HTR-8/SVneo (cell line): ENCODE results near the gene TRRAP.

Experiments
- DNase-seq: peaks from one replicate; pipeline ENCODE4 v3.0.0; 2011; ENCODE audit warnings: low spot score, mixed read lengths; ENCODE audit not compliant: insufficient read length
- FAIRE-seq: peaks from 2 replicates; lab custom pipeline; 2011; peaks lifted over from hg19 to GRCh38; lab: Jason Lieb, UNC

Gene TRRAP

DNA sequence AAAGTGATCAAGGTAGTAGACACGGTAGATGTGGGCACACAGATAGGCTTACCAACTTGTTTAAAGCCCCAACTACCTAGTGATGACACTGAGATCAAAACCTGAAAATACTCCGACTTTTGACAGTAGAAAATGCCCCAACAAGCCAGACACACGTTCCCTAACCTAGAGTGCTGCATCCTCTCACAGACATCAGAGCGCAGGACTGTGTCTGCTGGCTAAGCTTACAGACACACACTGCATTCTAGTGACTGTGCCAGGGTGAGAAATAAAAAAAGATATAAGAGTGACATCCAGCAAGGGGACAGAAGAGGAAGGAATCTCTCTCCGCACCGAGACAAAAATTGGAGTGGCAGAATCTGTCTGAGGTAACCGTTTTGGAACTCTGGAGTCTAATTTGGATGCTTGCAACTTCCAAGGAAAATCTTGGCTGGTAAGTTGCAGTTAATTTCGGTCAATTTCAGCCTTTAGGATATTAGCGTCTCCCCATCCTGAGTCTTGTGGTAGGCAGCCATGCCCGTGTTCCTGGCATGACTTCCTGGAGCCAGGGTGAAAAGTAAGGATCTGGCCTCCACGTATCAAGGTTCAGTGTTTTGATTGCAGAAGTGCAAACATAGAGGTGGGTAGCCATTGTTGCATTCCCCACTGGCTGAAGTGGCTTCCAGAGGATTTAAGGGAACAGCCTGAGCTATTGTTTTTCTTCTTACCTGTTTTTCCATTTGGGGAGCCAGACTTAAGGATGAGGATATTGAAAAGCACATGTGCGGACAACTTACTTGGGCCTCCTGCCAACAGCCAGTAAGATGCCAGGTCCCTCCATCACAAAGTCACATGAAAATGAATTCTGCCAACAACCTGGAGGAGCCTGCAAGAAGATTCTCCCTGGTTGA is 141.4 kb downstream of the TRRAP start:
- FAIRE-seq (no peak), DNase-seq (no peak)

GRCh38 chr7:99020413-99020715 is 142.0 kb downstream of the TRRAP start:
- FAIRE-seq (no peak), DNase-seq (no peak)

GRCh38 chr7:99021941-99022560 is 143.7 kb downstream of the TRRAP start:
- DNase-seq (no peak), FAIRE-seq (no peak)

- FAIRE-seq = no peak
These were observed 145.7 kb downstream of the TRRAP start for GRCh38 chr7:99024066-99024465.

GRCh38 chr7:99027241-99027640 is 148.9 kb downstream of the TRRAP start:
- FAIRE-seq = no peak
- DNase-seq = no peak

More at GRCh38 chr7:99024066-99024465, 145.7 kb downstream of the TRRAP start:
- no peak for DNase-seq

GRCh38 chr7:99027841-99028240 is 149.5 kb downstream of the TRRAP start:
- DNase-seq = no peak
- no peak for FAIRE-seq

DNA sequence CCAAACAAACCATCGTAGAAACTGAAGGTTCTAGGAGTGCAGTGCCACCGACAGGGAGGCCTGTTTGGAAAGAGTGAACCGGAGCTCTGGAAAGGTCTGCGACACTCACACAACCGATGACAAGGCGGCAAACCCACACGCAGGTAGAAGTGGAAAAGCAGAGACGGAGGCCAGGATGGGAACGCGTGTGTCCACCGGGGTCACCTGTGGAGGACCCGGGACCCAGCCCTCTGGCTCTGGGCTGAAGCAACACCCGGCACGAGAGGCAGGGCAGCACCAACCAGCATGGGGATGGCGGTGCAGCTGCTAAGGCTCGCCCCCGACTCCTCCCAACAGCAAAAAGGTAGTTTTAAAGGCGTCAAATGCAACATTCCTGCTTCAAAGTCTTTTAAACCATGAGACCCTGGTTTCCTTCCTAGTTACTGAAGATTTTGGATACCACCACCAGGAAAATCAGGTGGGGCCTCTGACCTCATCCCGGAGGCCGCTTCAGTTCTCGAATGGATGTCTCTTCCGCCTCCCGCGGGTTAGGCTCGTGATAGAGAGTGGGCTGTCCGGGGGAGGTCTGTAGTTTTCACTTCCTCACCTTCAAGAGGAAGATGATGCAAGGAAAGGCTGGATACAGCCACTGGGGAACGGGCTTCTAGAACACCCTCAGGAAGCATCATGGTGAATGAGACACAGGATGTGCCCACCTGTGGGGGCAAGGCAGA is 150.1 kb downstream of the TRRAP start:
- no peak for FAIRE-seq
- no peak for DNase-seq

GRCh38 chr7:99029466-99030435 is 151.4 kb downstream of the TRRAP start:
- no peak for DNase-seq
- FAIRE-seq = no peak

DNA sequence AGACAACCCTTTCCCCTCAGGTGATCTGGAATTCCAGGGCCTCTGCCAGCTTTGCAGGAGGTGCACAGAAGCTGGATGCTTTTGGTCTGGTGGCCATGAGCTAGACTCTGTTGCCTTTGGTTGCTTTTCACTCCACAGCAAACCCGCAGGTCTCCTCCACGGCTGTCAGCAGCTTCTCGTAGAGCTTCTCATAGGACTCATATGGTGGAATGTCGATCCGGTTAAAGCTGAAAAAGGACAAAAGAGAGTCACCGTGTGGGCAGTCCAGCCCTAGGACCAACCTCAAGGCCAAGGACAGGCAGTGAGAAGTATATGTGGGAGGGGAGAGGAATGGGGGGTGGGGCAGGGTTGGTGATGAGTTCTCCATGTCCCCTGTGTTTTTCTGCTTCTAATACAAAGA is 152.1 kb downstream of the TRRAP start:
- no peak for DNase-seq
- FAIRE-seq = no peak

DNA sequence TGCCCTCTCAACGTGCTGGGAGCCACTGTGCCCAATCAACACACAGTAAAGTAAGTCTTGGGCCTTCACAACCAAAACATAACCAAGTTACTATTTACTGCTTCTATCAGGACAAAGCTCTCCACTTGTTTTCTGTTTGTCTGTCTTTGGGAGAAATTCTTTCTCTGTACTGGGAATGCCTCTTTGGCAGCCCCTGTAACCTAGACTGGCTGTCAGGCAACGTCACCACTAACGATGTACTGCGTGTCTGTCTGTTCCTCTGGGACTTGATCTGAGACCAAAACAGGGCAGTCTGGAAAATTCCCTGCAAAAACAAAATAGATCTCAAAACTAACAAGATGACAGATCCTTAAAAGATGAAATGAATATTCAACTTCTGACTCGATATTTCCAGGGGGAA is 152.6 kb downstream of the TRRAP start:
- DNase-seq (no peak), FAIRE-seq (no peak)

GRCh38 chr7:99031496-99031895 is 153.2 kb downstream of the TRRAP start:
- DNase-seq (no peak), FAIRE-seq (no peak)

- DNase-seq (no peak), FAIRE-seq (no peak)
These were observed 154.6 kb downstream of the TRRAP start for GRCh38 chr7:99032928-99033327.

DNA sequence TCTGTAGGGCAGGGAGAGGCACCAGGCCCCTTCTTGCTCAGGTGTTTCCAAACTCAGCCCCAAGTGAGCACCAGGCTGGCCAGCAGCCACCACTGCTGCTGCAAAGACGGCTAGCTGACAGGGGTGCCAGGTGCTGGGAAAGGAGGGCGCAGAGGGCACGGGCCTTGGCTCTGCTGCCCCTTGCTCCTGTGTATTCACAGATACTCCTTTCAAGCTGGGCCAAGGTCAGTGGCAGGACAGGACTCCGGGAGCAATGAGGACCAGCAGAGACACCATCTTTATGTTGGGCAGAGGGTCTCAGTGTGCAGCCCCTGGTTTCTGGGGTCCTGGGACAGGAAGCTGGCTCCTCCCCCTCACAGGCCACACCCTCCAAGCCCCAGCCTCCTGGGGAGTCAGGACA is 155.4 kb downstream of the TRRAP start:
- DNase-seq = no peak
- no peak for FAIRE-seq

- no peak for DNase-seq
These were observed 156.8 kb downstream of the TRRAP start for GRCh38 chr7:99034932-99035722.

GRCh38 chr7:99035723-99036545 is 157.6 kb downstream of the TRRAP start:
- DNase-seq (no peak), FAIRE-seq (no peak)

More at GRCh38 chr7:99034932-99035722, 156.8 kb downstream of the TRRAP start:
- no peak for FAIRE-seq

DNA sequence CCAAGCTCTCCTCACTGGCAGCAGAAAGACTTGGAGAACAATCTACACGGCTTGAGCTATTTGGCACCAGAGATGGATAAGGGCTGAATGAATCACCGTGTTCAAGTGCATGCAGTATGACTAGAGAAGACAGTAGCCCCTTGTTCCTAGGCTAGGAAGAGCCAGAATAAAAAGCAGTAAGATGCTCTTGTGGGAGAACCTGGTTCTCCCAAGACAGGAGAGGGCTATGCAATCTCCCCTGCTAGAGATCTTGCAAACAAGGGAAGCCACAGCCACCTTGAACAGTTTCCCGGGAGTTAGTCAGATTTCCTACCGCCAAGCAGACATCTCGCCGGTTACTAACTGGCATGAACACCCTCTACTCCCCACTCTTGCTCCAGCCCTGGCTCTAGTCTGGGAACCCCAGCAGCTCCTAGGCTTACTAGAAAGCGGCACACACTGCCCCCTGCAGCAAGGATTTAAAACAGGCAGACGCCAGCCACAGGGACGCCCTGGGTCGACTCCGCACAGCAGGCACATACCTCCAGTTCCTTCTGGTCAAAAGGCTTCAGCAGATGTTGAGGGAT is 158.3 kb downstream of the TRRAP start:
- DNase-seq = no peak
- no peak for FAIRE-seq

GRCh38 chr7:99037327-99037940 is 159.1 kb downstream of the TRRAP start:
- FAIRE-seq = no peak

More at GRCh38 chr7:99037327-99037940, 159.1 kb downstream of the TRRAP start:
- no peak for DNase-seq
